ENCODE measurements around the gene SPP1.
A peak's percentile ranks its signal among the peaks of the same experiment; 100 is the strongest.
"Not testable (repeated sequence)": the region's sequence is repeated elsewhere in the genome, so short reads cannot be mapped to it uniquely, and the experiment has no call there.

SPP1 gene

GRCh38 chr4:87985097-87985886 is 9.8 kb downstream of the SPP1 start:
- DNase-seq (ENCODE audit: insufficient read length, low spot score) = no peak
- FAIRE-seq = no peak

DNA sequence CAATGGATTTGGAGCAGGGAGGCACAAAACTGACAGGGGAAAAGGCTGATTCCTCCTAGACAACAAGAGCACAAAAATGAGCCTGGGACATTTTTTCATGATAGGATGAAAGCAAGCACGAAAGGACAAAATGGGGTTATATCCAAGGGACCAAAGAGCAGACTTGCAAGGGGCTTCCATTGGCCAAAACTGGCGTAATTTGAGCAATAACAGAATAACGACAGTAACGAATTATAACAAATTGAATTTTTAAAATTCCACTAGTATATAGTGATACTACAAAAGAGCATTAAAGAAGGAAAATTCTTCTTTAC is 10.3 kb downstream of the SPP1 start:
- DNase-seq (ENCODE audit: insufficient read length, low spot score) (no peak), FAIRE-seq (no peak)

DNA sequence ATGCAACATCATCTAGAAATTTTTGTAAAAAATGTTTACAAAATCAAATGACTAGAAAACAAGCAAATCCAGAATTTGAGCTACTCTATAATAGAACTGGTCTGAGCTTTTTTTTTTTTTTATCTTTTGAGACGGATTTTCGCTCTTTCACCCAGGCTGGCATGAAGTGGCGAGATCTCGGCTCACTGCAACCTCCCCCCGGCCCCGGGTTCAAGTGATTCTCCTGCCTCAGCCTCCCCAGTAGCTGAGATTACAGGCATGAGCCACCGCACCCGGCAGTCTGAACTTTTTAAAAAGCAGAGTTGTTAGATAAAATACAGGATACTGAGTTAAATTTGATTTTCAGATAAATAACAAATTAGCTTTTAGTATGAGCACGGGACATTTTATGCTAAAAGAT is 11.0 kb downstream of the SPP1 start:
- DNase-seq (ENCODE audit: insufficient read length, low spot score) (no peak), FAIRE-seq (no peak)

DNA sequence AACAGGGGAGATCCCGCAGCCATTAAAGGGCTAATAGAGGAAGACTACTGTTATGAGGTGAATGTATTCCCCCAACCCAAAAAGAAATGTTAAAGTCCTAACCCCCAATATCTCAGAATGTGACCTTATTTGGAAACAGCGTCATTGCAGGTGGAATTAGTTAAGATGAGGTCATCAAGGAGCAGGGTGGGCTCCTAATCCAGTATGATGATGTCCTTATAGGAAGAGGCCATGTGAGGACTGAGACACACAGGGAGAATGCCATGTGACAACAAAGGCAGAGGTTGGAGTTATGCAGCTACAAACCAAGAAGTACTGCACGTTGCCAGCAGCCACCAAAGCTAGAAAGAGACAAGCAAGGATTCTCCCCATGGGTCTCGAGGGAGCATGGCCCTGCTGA is 14.3 kb downstream of the SPP1 start:
- no peak for FAIRE-seq
- no peak for DNase-seq (ENCODE audit: insufficient read length, low spot score)

GRCh38 chr4:87995435-87995834 is 19.9 kb downstream of the SPP1 start:
- FAIRE-seq = no peak
- no peak for DNase-seq (ENCODE audit: insufficient read length, low spot score)

DNA sequence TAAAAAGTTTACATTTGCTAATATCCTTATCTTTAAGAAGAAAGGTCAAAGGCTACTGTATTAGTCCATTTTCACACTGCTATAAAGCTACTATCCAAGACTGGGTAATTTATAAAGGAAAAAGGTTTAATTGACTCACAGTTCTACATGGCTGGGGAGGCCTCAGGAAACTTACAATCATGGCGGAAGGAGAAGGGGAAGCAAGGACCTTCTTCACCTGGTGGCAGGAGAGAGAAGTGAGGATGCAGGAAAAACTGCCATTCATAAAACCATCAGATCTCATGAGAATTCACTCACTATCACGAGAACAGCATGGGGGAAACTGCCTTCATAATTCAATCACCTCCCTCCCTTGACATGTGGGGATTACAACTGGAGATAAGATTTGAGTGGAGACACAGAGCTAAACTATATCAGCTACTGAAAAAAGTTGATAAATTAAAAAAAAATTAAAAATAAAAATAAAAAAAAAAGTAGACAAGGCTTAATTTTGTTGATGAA is 23.7 kb downstream of the SPP1 start:
- not testable (repeated sequence) for DNase-seq (ENCODE audit: insufficient read length, low spot score); FAIRE-seq

GRCh38 chr4:88001871-88002270 is 26.4 kb downstream of the SPP1 start:
- DNase-seq (ENCODE audit: insufficient read length, low spot score) (no peak), FAIRE-seq (no peak)

DNA sequence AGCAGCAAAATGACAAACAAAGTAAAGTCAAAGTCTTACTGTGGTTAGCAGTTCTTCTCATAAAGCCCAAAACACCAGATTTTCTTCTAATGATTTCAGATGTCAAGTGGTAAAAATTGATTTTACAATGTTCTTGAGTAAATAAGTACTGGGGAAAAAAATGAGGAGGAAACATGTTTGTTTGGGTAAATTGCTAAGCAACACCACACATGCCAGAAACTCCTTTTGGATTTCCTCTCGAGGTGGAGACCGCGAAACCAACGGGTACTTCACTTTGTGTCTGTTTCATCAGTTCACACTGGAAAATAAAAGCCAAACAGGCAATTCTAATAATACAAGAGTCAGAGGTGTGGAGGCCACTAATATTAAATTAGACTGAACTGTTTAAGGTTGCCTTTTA is 27.3 kb downstream of the SPP1 start:
- DNase-seq (ENCODE audit: insufficient read length, low spot score) (no peak), FAIRE-seq (no peak)

DNA sequence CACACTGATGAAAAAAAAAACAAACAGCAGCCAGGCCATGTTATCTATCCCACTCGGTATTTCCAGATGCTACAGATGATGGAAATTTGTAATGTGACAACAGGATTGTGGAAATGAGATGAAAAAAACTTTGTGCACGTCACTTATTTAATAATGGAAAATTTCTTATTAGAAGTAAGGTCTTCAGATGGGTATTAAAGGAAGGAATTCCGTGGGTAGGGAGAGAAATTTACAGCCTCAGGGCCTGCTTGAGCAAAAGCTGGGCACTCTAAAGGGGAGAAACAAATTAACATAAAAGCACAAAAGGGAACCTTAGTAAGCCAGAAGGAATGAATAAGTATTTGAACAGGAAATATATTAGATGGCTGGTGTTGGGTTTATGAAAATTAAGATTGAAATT is 27.7 kb downstream of the SPP1 start:
- FAIRE-seq = no peak
- DNase-seq (ENCODE audit: insufficient read length, low spot score) = no peak

DNA sequence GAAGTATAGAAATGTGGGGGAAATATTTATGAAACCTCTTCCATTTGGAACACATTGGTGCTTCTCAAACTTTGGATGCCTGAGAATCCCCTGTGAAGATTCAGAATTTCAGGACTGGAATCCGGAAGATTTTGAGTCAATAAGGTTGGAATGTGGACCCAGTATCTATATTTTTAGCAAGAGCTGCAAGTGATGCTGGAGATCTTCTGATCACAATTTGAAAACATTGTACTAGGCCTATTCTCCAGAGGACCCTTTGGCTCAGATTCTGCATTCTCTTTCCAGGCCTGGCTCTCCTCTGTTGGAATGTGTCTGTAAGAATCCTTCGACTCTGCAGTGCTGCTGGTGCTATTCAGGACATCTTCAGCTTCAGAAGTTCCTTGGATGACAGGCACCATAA is 29.6 kb downstream of the SPP1 start:
- FAIRE-seq (no peak), DNase-seq (ENCODE audit: insufficient read length, low spot score) (no peak)

DNA sequence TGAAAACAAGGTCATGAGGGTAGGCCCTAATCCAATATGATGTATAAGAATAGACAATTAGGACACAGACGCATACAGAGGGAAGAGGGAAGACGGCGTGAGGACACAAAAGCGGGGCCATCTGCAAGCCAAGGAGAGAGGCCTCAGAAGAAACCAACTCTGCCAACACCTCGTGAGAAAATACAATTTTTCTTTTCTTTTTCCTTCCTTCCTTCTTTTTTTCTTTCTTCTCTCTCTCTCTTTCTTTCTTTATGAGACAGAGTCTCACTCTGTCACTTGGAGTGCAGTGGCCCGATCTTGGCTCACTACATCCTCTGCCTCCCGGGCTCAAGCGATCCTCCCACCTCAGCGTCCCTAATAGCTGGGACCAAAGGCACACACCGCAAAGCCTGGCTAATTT is 30.4 kb downstream of the SPP1 start:
- DNase-seq (ENCODE audit: insufficient read length, low spot score) (no peak), FAIRE-seq (no peak)

- FAIRE-seq = no peak
- no peak for DNase-seq (ENCODE audit: insufficient read length, low spot score)
Measured at GRCh38 chr4:88006956-88007303, 31.4 kb downstream of the SPP1 start.

DNA sequence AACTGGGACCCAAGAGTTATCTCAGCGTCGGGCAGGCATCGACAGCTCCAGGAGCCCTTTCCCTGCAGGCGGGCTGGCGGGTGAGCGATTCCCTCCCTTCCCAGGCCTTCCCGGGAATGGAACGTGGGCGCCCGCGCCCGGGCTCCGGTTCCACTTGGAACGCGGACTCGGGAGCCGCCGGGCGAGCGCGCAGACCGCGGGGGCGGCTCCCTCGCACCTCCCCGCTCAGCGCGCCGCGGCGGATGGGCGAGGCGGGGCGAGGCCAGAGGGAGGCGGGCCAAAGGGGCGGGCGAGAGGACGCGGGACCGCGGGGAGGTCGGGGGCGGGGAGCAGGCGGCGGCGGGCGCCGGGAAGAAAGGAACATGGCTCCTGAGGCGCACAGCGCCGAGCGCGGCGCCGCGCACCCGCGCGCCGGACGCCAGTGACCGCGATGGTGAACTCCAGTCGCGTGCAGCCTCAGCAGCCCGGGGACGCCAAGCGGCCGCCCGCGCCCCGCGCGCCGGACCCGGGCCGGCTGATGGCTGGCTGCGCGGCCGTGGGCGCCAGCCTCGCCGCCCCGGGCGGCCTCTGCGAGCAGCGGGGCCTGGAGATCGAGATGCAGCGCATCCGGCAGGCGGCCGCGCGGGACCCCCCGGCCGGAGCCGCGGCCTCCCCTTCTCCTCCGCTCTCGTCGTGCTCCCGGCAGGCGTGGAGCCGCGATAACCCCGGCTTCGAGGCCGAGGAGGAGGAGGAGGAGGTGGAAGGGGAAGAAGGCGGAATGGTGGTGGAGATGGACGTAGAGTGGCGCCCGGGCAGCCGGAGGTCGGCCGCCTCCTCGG is 32.0 kb downstream of the SPP1 start, which contains the start of gene PKD2:
Gene PKD2, plus strand, starts transcription at position 332 of the 818 bp plus-strand sequence. Its CDS starts 99 bp downstream, at position 431.
- DNase-seq (ENCODE audit: insufficient read length, low spot score) (peak; percentile 49), FAIRE-seq (peak; percentile 90)

GRCh38 chr4:88008122-88008742 is 32.7 kb downstream of the SPP1 start:
- FAIRE-seq (no peak), DNase-seq (ENCODE audit: insufficient read length, low spot score) (peak; percentile 19)

GRCh38 chr4:88008743-88009171 is 33.2 kb downstream of the SPP1 start:
- DNase-seq (ENCODE audit: insufficient read length, low spot score) (no peak), FAIRE-seq (no peak)

- FAIRE-seq (no peak), DNase-seq (ENCODE audit: insufficient read length, low spot score) (no peak)
Measured at GRCh38 chr4:88009871-88010270, 34.4 kb downstream of the SPP1 start.

- DNase-seq (ENCODE audit: insufficient read length, low spot score) (no peak), FAIRE-seq (no peak)
Measured at GRCh38 chr4:88010966-88011365, 35.5 kb downstream of the SPP1 start.

DNA sequence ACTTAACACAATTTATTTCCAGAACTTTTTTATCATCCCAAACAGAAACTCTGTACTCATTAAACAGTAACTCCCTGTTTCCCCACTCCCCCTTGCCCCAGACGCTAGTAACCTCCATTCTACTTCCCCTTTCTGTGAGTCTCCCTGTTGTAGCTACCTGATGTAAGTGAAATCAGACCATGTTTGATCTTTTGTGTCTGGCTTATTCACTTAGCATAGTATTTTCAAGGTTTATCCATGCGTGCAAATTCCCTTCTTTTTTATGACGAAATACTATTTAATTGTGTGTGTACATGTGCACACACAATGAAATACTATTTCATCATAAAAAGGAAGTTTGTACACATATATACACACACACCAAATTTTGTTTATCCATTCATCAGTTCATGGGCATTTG is 37.1 kb downstream of the SPP1 start:
- no peak for FAIRE-seq
- no peak for DNase-seq (ENCODE audit: insufficient read length, low spot score)

GRCh38 chr4:88014386-88014905 is 38.9 kb downstream of the SPP1 start:
- no peak for DNase-seq (ENCODE audit: insufficient read length, low spot score)
- no peak for FAIRE-seq

DNA sequence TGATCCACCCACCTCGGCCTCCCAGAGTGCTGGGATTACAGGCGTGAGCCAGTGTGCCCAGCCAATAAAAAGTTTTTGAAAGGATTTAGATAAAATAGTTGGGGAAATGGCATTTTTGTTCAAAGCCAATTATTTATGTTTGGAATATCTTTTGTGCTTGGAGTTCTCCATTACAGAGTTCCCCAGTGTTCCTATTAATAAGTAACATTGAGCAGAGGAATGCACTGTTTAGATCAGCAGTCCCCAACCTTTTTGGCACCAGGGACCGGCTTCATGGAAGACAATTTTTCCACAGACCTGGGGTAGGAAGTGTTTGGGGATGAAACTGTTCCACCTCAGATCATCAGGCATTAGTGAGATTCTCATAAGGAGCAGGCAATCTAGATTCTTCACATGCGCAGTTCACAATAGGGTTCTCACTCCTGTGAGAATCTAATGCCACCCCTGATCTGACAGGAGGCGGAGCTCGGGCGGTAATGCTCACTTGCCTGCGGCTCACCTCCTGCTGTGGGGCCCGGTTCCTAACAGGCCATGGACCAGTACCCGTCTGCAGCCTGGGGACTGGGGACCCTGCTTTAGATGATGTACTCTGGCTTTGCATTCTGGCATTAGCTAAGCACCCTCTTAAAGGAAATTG is 40.3 kb downstream of the SPP1 start:
- DNase-seq (ENCODE audit: insufficient read length, low spot score) = no peak
- no peak for FAIRE-seq
